ENCODE measurements around the gene UNC45A. TPM values are rescaled to one million over a fixed set of nuclear protein-coding genes. Genes with fewer than 3 reads are reported as not detected.

Gene UNC45A
- total RNA-seq, 4 donors from 2014 or later, result 26.3 to 59.3 (median 43.9) TPM

- peaks cover 91 to 94% of the 10 kb centered on the region in 2 donors for H3K36me3 ChIP-seq
- intact Hi-C loops (cut with DNase I), result no loop called here
- DNase-seq, result no peak
- 94 to 95% methylated on average over 12 of the region's 12 CpGs for WGBS, 2 donors
- TF ChIP-seq POLR2A (IDR thresholded peaks at IDR 0.05), result no peak
- TF ChIP-seq CTCF (IDR thresholded peaks at IDR 0.05), result no peak
- no peak overlapping the region for H3K27ac ChIP-seq
- no peak overlapping the region for H3K4me3 ChIP-seq (replicated peaks in 1 of 3)
- no peaks in the 10 kb centered on the region for H3K4me1 ChIP-seq
- no peaks in the 10 kb centered on the region for H3K27me3 ChIP-seq
- H3K9me3 ChIP-seq, result no peaks in the 10 kb centered on the region
Measured at GRCh38 chr15:90913398-90913944, 21.6 kb upstream of the UNC45A start.

DNA sequence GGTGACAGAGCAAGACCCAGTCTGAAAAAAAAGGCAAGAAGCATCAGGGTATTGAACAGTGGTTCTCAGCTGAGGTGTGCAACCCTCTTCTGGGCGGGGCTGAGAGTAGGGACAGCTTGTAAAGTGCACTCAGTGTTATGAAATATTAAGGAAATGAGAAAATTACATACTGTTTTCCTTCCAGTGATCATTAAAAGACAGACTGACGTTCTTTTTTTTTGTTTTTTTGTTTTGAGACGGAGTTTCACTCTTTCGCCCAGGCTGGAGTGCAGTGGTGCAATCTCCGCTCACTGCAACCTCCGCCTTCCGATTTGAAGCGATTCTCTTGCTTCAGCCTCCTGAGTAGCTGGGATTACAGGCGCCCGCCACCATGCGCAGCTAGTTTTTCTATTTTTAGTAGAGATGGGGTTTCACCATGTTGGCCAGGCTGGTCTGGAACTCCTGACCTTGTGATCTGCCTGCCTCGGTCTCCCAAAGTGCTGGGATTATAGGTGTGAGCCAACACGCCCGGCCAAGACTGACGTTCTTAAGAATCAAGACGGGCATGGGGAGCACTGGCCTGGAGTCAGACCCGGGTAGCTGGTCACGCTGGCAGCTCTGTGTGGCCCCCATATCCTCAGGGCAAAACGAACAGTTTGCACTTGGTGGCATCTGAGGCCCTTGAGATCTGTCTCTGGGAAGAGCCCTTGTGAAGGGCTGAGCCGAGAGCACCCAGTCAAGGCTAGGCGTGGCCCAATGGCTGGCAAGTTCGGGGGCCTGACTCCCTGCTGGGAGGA, 20.6 kb upstream of the UNC45A start:
- Histone ChIP-seq H3K4me3 (replicated peaks in 1 of 3) (no peak overlapping the region), H3K4me1 (no peaks in the 10 kb centered on the region), H3K27me3 (no peaks in the 10 kb centered on the region), H3K9me3 (no peaks in the 10 kb centered on the region), H3K36me3 (peaks cover 92 to 98% of the 10 kb centered on the region in 2 donors), H3K27ac (no peak overlapping the region)
- TF ChIP-seq POLR2A (IDR thresholded peaks at IDR 0.05) (no peak), CTCF (IDR thresholded peaks at IDR 0.05) (no peak)
- intact Hi-C loops (cut with DNase I), result no loop called here
- WGBS, 2 donors, result 94 to 95% methylated on average over 22 of the region's 22 CpGs
- no peak for DNase-seq

DNA sequence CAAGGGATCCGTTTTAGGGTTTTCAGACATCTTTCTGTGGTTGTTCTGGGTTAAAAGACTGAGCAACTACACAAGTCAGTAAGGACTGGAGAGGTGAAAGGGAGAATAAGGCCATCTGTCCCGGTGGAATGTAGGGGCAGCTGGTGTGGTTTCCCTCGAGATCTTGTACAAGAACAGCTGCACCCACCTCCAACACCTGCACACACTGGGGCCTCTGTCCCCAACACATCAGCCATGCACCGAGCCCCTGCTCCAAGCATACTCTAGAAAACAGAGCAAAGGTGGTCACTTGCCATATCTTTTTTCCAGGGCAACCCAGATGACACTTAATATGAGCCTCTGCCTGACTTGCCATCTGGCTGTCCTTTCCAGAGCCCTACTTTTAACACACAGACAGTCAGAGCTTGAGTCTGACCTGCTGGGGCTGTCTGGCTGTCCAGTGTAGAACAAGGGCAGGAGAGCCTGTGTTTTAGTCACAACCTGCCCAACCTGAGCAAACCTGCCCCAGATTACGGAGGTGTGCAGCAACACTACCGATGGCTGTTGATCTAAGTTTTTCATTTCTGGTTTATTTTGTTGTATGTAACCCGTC, 19.8 kb upstream of the UNC45A start:
- Histone ChIP-seq H3K27ac (no peak overlapping the region), H3K27me3 (no peaks in the 10 kb centered on the region), H3K4me3 (replicated peaks in 1 of 3) (no peak overlapping the region), H3K4me1 (no peaks in the 10 kb centered on the region), H3K9me3 (no peaks in the 10 kb centered on the region), H3K36me3 (peaks cover 90 to 98% of the 10 kb centered on the region in 2 donors)
- intact Hi-C loops (cut with DNase I), result no loop called here
- no peak for DNase-seq
- no peak for TF ChIP-seq POLR2A (IDR thresholded peaks at IDR 0.05)
- no peak for TF ChIP-seq CTCF (IDR thresholded peaks at IDR 0.05)
- WGBS, 2 donors, result 81 to 88% methylated on average over 7 of the region's 7 CpGs

GRCh38 chr15:90915808-90916440, 19.2 kb upstream of the UNC45A start:
- Histone ChIP-seq H3K36me3 (peaks cover 90 to 98% of the 10 kb centered on the region in 2 donors), H3K4me1 (no peaks in the 10 kb centered on the region), H3K27me3 (no peaks in the 10 kb centered on the region), H3K4me3 (replicated peaks in 1 of 3) (no peak overlapping the region), H3K9me3 (no peaks in the 10 kb centered on the region), H3K27ac (no peak overlapping the region)
- no peak for DNase-seq
- TF ChIP-seq POLR2A (IDR thresholded peaks at IDR 0.05) (no peak), CTCF (IDR thresholded peaks at IDR 0.05) (no peak)
- WGBS, 2 donors, result 77 to 85% methylated on average over 23 to 25 of the region's 25 CpGs
- intact Hi-C loops (cut with DNase I), result no loop called here

Data from thyroid gland (tissue), 4 donors.